OCI-LY7 (cell line): ENCODE measurements around the gene CATSPERE.

Experiments used
- CTCF ChIP-seq: fragments of 200-600 bp; sonication (generic); conservative IDR thresholded peaks from 2 replicates; pipeline ENCODE4 v1.5.1; 2014; ENCODE audit warnings: mild to moderate bottlenecking, antibody characterized with exemption, low read length, moderate library complexity, mixed read lengths
- EZH2phosphoT487 ChIP-seq: fragments of 200-600 bp; sonication (generic); IDR thresholded peaks from 2 replicates; pipeline ENCODE4 v1.6.1; 2018; ENCODE audit warnings: low read depth, borderline replicate concordance, mild to moderate bottlenecking, mixed run types, antibody characterized with exemption, low read length, moderate library complexity, mixed read lengths

- TF ChIP-seq EZH2phosphoT487, result no peak
- TF ChIP-seq CTCF, result no peak
Observed at GRCh38 chr1:244435562-244436205, 25.4 kb upstream of the CATSPERE start.
